Uterus (tissue), 4 donors: ENCODE measurements around the gene TLR8. TPM values are rescaled to one million over a fixed set of nuclear protein-coding genes. Genes with fewer than 3 reads are reported as not detected.

Source experiments
- DNase-seq, 2 donors: peaks; one replicate each; pipeline ENCODE4 v3.0.0-alpha.2; 2019 to 2020
- H3K27ac ChIP-seq, 2 donors: fragments of 200-600 bp; sonication (generic); 1 replicate in 1 of 2; 2 replicates in 1 of 2; pipeline ENCODE4 v1.5.1; 2016 to 2018
- H3K27me3 ChIP-seq, 2 donors: fragments of 200-600 bp; sonication (generic); one replicate each; pipeline ENCODE4 v1.5.1; 2018 to 2019; ENCODE audit warnings: control low read depth in 1 of 2
- H3K36me3 ChIP-seq, 2 donors: fragments of 200-600 bp; sonication (generic); one replicate each; pipeline ENCODE4 v1.5.1; 2019; ENCODE audit warnings: control low read depth in 1 of 2
- H3K4me1 ChIP-seq, 2 donors: fragments of 200-600 bp; sonication (generic); one replicate each; pipeline ENCODE4 v1.5.1; 2018 to 2019; ENCODE audit warnings: control low read depth in 1 of 2
- H3K4me3 ChIP-seq, 2 donors: fragments of 200-600 bp; sonication (generic); 1 replicate in 1 of 2; 2 replicates in 1 of 2; pipeline ENCODE4 v1.5.1; 2018 to 2019; ENCODE audit warnings: mild to moderate bottlenecking in 1 of 2
- H3K9me3 ChIP-seq, 2 donors: fragments of 200-600 bp; sonication (generic); one replicate each; pipeline ENCODE4 v1.5.1; 2019; ENCODE audit warnings: control low read depth in 1 of 2
- CTCF ChIP-seq, 4 experiments: fragments of 200-600 bp in 2 of 4; fragments of 450-650 bp in 2 of 4; sonication (generic) in 2 of 4; IDR thresholded peaks; one replicate each; pipeline ENCODE4 v1.5.1; 2016 to 2019; ENCODE audit warnings: antibody characterized with exemption in 4 of 4, mild to moderate bottlenecking in 2 of 4, moderate library complexity in 1 of 4
- POLR2A ChIP-seq, 2 donors: fragments of 450-650 bp; IDR thresholded peaks; one replicate each; pipeline ENCODE4 v1.6.1; 2016; ENCODE audit warnings: antibody characterized with exemption in 2 of 2, mild to moderate bottlenecking in 1 of 2, moderate library complexity in 1 of 2
- intact Hi-C: fragments of 100-400 bp; cut with DNase I; formaldehyde crosslinking; loops from one replicate; pipeline ENCODE4 v1.15.1; 2023; ENCODE audit warnings: low total_unique reads
- total RNA-seq, 4 donors: library from RNA; depleted of rRNA in 3 of 4; stranded (reverse); fragments of >200 nt in 3 of 4; gene quantifications; one replicate each; pipeline versions ENCODE4 v1.1.0 to v1.2.4, GENCODE V29; 2014 to 2023
- donor health status: DM: yes; HTN: yes; CAD: no.

TLR8 gene
- total RNA-seq, 4 donors from 2014 or later: 0.29 to 0.55 (median 0.55) TPM; not detected in 1

GRCh38 chrX:12895866-12896265, 10.6 kb upstream of the TLR8 start:
- Histone ChIP-seq H3K36me3 (no peaks in the 10 kb centered on the region), H3K27ac (no peak overlapping the region), H3K4me1 (no peaks in the 10 kb centered on the region), H3K4me3 (no peak overlapping the region), H3K9me3 (no peaks in the 10 kb centered on the region), H3K27me3 (peaks cover 0 to 2% of the 10 kb centered on the region in 2 donors)
- TF ChIP-seq POLR2A (IDR thresholded peaks at IDR 0.05) (no peak), CTCF (IDR thresholded peaks at IDR 0.05) (no peak)
- no peak for DNase-seq
- intact Hi-C loops: no loop called here

GRCh38 chrX:12896935-12897334, 9.5 kb upstream of the TLR8 start:
- no peak for DNase-seq
- TF ChIP-seq POLR2A (IDR thresholded peaks at IDR 0.05) (no peak), CTCF (IDR thresholded peaks at IDR 0.05) (no peak)
- Histone ChIP-seq H3K9me3 (no peaks in the 10 kb centered on the region), H3K27me3 (peaks cover 0 to 2% of the 10 kb centered on the region in 2 donors), H3K36me3 (no peaks in the 10 kb centered on the region), H3K4me1 (no peaks in the 10 kb centered on the region), H3K27ac (no peak overlapping the region), H3K4me3 (no peak overlapping the region)
- intact Hi-C loops: no loop called here

- peaks cover 0 to 2% of the 10 kb centered on the region in 2 donors for H3K27me3 ChIP-seq
- H3K36me3 ChIP-seq: no peaks in the 10 kb centered on the region
- no peak for DNase-seq
- TF ChIP-seq POLR2A (IDR thresholded peaks at IDR 0.05) (no peak), CTCF (IDR thresholded peaks at IDR 0.05) (no peak)
- no peaks in the 10 kb centered on the region for H3K9me3 ChIP-seq
- H3K4me3 ChIP-seq: no peak overlapping the region
- H3K4me1 ChIP-seq: no peaks in the 10 kb centered on the region
- no peak overlapping the region for H3K27ac ChIP-seq
- intact Hi-C loops: no loop called here
Observed at GRCh38 chrX:12898073-12898472, 8.3 kb upstream of the TLR8 start.

- no peak for DNase-seq
- H3K27me3 ChIP-seq: peaks cover 0 to 2% of the 10 kb centered on the region in 2 donors
- no peak overlapping the region for H3K4me3 ChIP-seq
- no peak overlapping the region for H3K27ac ChIP-seq
- TF ChIP-seq CTCF (IDR thresholded peaks at IDR 0.05) (no peak), POLR2A (IDR thresholded peaks at IDR 0.05) (no peak)
- no peaks in the 10 kb centered on the region for H3K36me3 ChIP-seq
- intact Hi-C loops: no loop called here
- H3K4me1 ChIP-seq: no peaks in the 10 kb centered on the region
- H3K9me3 ChIP-seq: no peaks in the 10 kb centered on the region
Observed at GRCh38 chrX:12899506-12899905, 6.9 kb upstream of the TLR8 start.

- H3K36me3 ChIP-seq: no peaks in the 10 kb centered on the region
- H3K27me3 ChIP-seq: no peaks in the 10 kb centered on the region
- peak; percentile 32 to 45 for DNase-seq
- H3K4me1 ChIP-seq: no peaks in the 10 kb centered on the region
- H3K4me3 ChIP-seq: no peak overlapping the region
- intact Hi-C loops: no loop called here
- no peaks in the 10 kb centered on the region for H3K9me3 ChIP-seq
- peak; percentile 37 to 50 (median 44) for TF ChIP-seq CTCF (IDR thresholded peaks at IDR 0.05)
- no peak for TF ChIP-seq POLR2A (IDR thresholded peaks at IDR 0.05)
- no peak overlapping the region for H3K27ac ChIP-seq
Observed at GRCh38 chrX:12901486-12901885, 4.9 kb upstream of the TLR8 start.
